Spinal cord (tissue), 10 donors: ENCODE data around the gene SLC37A1. TPM values are rescaled to one million over a fixed set of nuclear protein-coding genes. Genes with fewer than 3 reads are reported as not detected.

Experiments used
- DNase-seq, 6 donors: peaks; one replicate each; pipeline versions ENCODE4 v3.0.0 to v3.0.0-alpha.2; 2013 to 2015; ENCODE audit warnings: low spot score in 6 of 6, low read depth in 4 of 6
- H3K27ac ChIP-seq: one replicate; pipeline ENCODE4 v1.5.1; 2013; ENCODE audit warnings: low read depth, low read length, control low read depth
- H3K27me3 ChIP-seq: one replicate; pipeline ENCODE4 v1.6.1; 2013; ENCODE audit warnings: low read length; ENCODE audit not compliant: control insufficient read depth, insufficient read depth
- H3K36me3 ChIP-seq: one replicate; pipeline ENCODE4 v1.6.1; 2013; ENCODE audit warnings: low read length; ENCODE audit not compliant: control insufficient read depth, insufficient read depth
- H3K4me1 ChIP-seq: one replicate; pipeline ENCODE4 v1.6.1; 2013; ENCODE audit warnings: low read length; ENCODE audit not compliant: control insufficient read depth, insufficient read depth
- H3K4me3 ChIP-seq: one replicate; pipeline ENCODE4 v1.5.1; 2013; ENCODE audit warnings: low read depth, low read length, control low read depth
- H3K9me3 ChIP-seq: one replicate; pipeline ENCODE4 v1.6.1; 2013; ENCODE audit warnings: low read length; ENCODE audit not compliant: control insufficient read depth, insufficient read depth
- WGBS: methylation state at CpG from one replicate; pipeline ENCODE4 v1.1.5; 2013; ENCODE audit warnings: missing lambda C conversion rate; ENCODE audit not compliant: insufficient coverage; 5-methylcytosine and 5-hydroxymethylcytosine counted together
- polyA plus RNA-seq, 2 donors: library from polyadenylated mRNA; unstranded; fragments of 120-200 nt; gene quantifications; one replicate each; pipeline ENCODE4 v1.2.1, GENCODE V29; 2013; ENCODE audit not compliant: insufficient read length in 2 of 2
- total RNA-seq, 2 donors: library from RNA; depleted of rRNA in 1 of 2; stranded (reverse); fragments of 120-200 nt in 1 of 2; fragments of >200 nt in 1 of 2; gene quantifications; one replicate each; pipeline versions ENCODE4 v1.2.3 to v1.2.4, GENCODE V29; 2013 to 2014
- donor health status: healthy.

SLC37A1 gene
- total and polyA plus RNA-seq, 4 donors = 8.4 to 32.3 (median 22.5) TPM

DNA sequence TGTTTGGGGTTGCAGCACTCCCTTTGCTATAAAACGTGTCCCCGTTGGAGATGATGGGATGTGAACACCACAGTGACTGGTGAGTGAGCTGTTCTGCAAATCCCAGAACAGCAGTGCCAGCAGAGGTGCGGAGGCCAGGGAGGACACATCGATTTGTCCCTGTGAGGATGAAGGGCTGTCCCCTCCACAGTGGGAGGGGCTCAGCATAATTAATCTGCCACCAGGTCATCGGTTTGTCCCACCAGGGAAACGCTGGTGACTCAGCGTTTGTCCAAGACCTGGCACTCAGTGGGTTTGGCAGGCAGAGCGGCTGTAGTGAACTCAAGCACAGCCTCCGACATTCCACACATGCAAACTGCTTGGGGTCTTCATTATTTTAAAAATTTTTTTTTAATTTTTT, 117.0 kb downstream of the SLC37A1 start:
- H3K27me3 ChIP-seq = no peaks in the 10 kb centered on the region
- H3K4me1 ChIP-seq = peaks cover 9% of the 10 kb centered on the region
- no peak overlapping the region for H3K4me3 ChIP-seq
- WGBS = 83% methylated on average over 6 of the region's 9 CpGs
- DNase-seq = no peak
- H3K9me3 ChIP-seq = no peaks in the 10 kb centered on the region
- H3K36me3 ChIP-seq = no peaks in the 10 kb centered on the region
- no peak overlapping the region for H3K27ac ChIP-seq

Other genes with a start within 250 kb of the SLC37A1 start
- gene TFF3, start 198.4 kb upstream of the SLC37A1 start, total RNA-seq = 1 to 10 TPM; 2.4 to 8.3 TPM
- gene TFF3, start 198.4 kb upstream of the SLC37A1 start, polyA plus RNA-seq = 1 to 10 TPM; 2.0 to 2.1 TPM
- not detected for gene TFF2, start 162.9 kb upstream of the SLC37A1 start, total RNA-seq
- gene TFF2, start 162.9 kb upstream of the SLC37A1 start, polyA plus RNA-seq = not detected
- gene TFF1, start 147.3 kb upstream of the SLC37A1 start, total RNA-seq = not detected
- gene TFF1, start 147.3 kb upstream of the SLC37A1 start, polyA plus RNA-seq = not detected
- gene TMPRSS3, start 117.8 kb upstream of the SLC37A1 start, total RNA-seq = under 1 TPM in 1 of 2 donors, not detected in 1; 0.11 TPM
- gene TMPRSS3, start 117.8 kb upstream of the SLC37A1 start, polyA plus RNA-seq = under 1 TPM; 0.08 to 0.44 TPM
- gene UBASH3A, start 110.0 kb upstream of the SLC37A1 start, total RNA-seq = under 1 TPM in 1 of 2 donors, not detected in 1; 0.06 TPM
- gene UBASH3A, start 110.0 kb upstream of the SLC37A1 start, polyA plus RNA-seq = not detected
- gene RSPH1, start 17.6 kb upstream of the SLC37A1 start, total RNA-seq = 10 to 100 TPM in 1 of 2 donors, 1 to 10 TPM in 1; 3.7 to 14.3 TPM
- gene RSPH1, start 17.6 kb upstream of the SLC37A1 start, polyA plus RNA-seq = 10 to 100 TPM; 24.8 to 37.5 TPM
- gene PDE9A, start 139.8 kb downstream of the SLC37A1 start, total RNA-seq = 10 to 100 TPM; 13.4 to 15.3 TPM
- gene PDE9A, start 139.8 kb downstream of the SLC37A1 start, polyA plus RNA-seq = 10 to 100 TPM; 40.9 to 44.2 TPM